ENCODE data around the gene DGKB. TPM values are rescaled to one million over a fixed set of nuclear protein-coding genes. Genes with fewer than 3 reads are reported as not detected.

The DGKB gene
- polyA plus RNA-seq, 2 of the 4 experiments (the other 2 are of a cell fraction), result 0.01 TPM; not detected in 1

DNA sequence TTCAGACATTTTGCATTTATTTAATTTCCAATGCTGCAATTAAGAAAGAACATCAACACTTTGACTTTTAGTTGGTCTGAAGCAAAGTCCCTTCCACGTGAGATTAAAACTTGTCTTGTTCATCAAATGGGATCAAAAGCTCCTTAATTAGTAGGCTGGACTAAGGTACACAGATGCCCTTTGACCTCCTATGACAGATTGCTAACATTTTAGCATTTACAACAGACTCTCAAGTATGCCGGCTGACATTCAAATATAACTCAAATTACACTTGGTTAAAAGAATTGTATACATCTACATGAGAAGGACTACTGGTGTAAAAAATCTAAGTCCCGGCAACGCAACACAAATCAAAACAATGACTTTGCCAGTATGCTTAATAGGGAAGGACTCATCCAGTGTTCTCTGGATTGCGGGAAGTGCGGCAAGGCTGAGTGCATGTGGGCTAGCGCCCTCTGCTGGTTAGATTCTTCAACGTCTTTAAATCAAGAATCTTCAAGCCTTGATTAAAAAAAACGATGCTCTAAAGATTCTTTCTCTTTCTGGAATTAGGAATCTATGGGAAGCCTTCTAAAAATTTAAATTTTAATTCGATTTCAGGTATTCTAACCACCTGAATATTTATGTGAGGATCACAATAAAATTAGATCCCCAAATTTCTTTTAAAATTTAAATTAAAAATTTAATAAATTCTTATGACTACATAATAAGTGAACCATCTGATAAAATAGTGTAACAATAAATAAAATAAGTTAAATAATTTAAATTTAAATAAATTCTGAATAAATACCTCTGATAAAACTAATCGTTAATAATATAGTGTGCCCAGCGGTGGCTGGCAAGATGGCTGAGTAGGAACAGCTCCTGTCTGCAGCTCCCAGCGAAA is 444.7 kb downstream of the DGKB start:
- H3K27ac ChIP-seq, result no peak overlapping the region
- WGBS (ENCODE audit: missing lambda C conversion rate), result 10% methylated on average over 13 of the region's 13 CpGs
- peak overlapping the region; percentile 42; the same call in 1 of the 3 replicates for H3K4me2 ChIP-seq
- no peaks in the 10 kb centered on the region for H3K9me3 ChIP-seq
- ChIA-PET POLR2A (no interaction called here), CTCF (interaction anchor here (0.6 to 1.5 kb wide), 10 partner anchors 8 to 1313 kb away, joined by 3 to 8 read pairs (median 3); no protein-coding TSS in a partner anchor)
- ATAC-seq (peak in 1 of 2 experiments; percentile 61; a peak in 2 of 6 replicates), DNase-seq (ENCODE audit: low read depth in 1 of 2, low spot score in 1 of 2) (peak; percentile 31 to 76), FAIRE-seq (no peak)
- H3K4me1 ChIP-seq, result no peaks in the 10 kb centered on the region
- TF ChIP-seq SMC3 (IDR thresholded peaks at IDR 0.05) (peak; percentile 71), FOXS1 (CRISPR knock-in tag; IDR thresholded peaks at IDR 0.05) (no peak), HOXB13 (CRISPR knock-in tag; IDR thresholded peaks at IDR 0.05; ENCODE audit: low read depth) (no peak), ZSCAN20 (CRISPR knock-in tag; IDR thresholded peaks at IDR 0.05) (no peak), JUNB (IDR thresholded peaks at IDR 0.05) (no peak), HDAC2 (IDR thresholded peaks at IDR 0.05) (no peak), RAD21 (conservative IDR thresholded peaks at IDR 0.05 in 1 of 2, IDR thresholded peaks at IDR 0.05 in 1 of 2) (peak; percentile 56 to 66), EP300 (IDR thresholded peaks at IDR 0.05) (no peak), ZC3H11A (IDR thresholded peaks at IDR 0.05) (no peak), FOSB (CRISPR knock-in tag; IDR thresholded peaks at IDR 0.05) (no peak), POLR2AphosphoS2 (conservative IDR thresholded peaks at IDR 0.05; ENCODE audit: low read length) (no peak)
- TF ChIP-seq, protein P1, sequence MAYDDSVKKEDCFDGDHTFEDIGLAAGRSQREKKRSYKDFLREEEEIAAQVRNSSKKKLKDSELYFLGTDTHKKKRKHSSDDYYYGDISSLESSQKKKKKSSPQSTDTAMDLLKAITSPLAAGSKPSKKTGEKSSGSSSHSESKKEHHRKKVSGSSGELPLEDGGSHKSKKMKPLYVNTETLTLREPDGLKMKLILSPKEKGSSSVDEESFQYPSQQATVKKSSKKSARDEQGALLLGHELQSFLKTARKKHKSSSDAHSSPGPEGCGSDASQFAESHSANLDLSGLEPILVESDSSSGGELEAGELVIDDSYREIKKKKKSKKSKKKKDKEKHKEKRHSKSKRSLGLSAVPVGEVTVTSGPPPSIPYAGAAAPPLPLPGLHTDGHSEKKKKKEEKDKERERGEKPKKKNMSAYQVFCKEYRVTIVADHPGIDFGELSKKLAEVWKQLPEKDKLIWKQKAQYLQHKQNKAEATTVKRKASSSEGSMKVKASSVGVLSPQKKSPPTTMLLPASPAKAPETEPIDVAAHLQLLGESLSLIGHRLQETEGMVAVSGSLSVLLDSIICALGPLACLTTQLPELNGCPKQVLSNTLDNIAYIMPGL (CRISPR knock-in tag; IDR thresholded peaks at IDR 0.05; ENCODE audit: borderline replicate concordance), result no peak
- TF ChIP-seq, protein P2, sequence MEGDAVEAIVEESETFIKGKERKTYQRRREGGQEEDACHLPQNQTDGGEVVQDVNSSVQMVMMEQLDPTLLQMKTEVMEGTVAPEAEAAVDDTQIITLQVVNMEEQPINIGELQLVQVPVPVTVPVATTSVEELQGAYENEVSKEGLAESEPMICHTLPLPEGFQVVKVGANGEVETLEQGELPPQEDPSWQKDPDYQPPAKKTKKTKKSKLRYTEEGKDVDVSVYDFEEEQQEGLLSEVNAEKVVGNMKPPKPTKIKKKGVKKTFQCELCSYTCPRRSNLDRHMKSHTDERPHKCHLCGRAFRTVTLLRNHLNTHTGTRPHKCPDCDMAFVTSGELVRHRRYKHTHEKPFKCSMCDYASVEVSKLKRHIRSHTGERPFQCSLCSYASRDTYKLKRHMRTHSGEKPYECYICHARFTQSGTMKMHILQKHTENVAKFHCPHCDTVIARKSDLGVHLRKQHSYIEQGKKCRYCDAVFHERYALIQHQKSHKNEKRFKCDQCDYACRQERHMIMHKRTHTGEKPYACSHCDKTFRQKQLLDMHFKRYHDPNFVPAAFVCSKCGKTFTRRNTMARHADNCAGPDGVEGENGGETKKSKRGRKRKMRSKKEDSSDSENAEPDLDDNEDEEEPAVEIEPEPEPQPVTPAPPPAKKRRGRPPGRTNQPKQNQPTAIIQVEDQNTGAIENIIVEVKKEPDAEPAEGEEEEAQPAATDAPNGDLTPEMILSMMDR (IDR thresholded peaks at IDR 0.05), result peak; percentile 65
- no peak overlapping the region for H3K4me3 ChIP-seq

DNA sequence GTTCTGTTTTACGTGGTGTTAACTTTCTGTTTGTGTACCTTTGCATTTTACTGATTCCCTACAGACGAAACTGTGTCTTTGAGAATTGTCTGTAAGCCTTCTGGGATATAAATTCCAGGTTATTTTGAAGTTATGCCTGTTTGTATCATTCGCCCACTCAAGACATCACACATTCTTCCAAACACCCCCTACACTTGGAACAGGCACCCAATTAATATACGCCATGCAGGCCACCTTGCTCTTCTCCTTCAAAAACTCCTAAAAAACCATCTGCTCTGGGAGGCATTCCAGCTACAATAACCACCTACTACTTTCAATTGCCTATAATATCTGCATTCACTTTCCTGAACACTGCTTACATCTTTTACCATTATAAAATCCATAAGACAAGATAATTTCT is 453.3 kb downstream of the DGKB start:
- Histone ChIP-seq H3K27ac (no peak overlapping the region), H3K4me1 (no peaks in the 10 kb centered on the region), H3K4me2 (no peak overlapping the region), H3K4me3 (no peak overlapping the region), H3K9me3 (no peaks in the 10 kb centered on the region)
- ChIA-PET CTCF (no interaction called here), POLR2A (no interaction called here)
- no peak for FAIRE-seq
- 9% methylated on average over 4 of the region's 4 CpGs for WGBS (ENCODE audit: missing lambda C conversion rate)
- no peak for DNase-seq (ENCODE audit: low read depth in 1 of 2, low spot score in 1 of 2)
- no peak for ATAC-seq
- TF ChIP-seq, protein P2 (IDR thresholded peaks at IDR 0.05), result no peak
- no peak for TF ChIP-seq RAD21 (conservative IDR thresholded peaks at IDR 0.05 in 1 of 2, IDR thresholded peaks at IDR 0.05 in 1 of 2)
- TF ChIP-seq, protein P1 (CRISPR knock-in tag; IDR thresholded peaks at IDR 0.05; ENCODE audit: borderline replicate concordance), result no peak
- no peak for TF ChIP-seq ZFP36 (IDR thresholded peaks at IDR 0.05; ENCODE audit: borderline replicate concordance, partially characterized antibody)
- TF ChIP-seq, protein P3, sequence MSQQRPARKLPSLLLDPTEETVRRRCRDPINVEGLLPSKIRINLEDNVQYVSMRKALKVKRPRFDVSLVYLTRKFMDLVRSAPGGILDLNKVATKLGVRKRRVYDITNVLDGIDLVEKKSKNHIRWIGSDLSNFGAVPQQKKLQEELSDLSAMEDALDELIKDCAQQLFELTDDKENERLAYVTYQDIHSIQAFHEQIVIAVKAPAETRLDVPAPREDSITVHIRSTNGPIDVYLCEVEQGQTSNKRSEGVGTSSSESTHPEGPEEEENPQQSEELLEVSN (IDR thresholded peaks at IDR 0.05; ENCODE audit: borderline replicate concordance, low read depth), result no peak
- TF ChIP-seq, protein P4, sequence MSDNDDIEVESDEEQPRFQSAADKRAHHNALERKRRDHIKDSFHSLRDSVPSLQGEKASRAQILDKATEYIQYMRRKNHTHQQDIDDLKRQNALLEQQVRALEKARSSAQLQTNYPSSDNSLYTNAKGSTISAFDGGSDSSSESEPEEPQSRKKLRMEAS (IDR thresholded peaks at IDR 0.05), result no peak
- TF ChIP-seq, protein P5, sequence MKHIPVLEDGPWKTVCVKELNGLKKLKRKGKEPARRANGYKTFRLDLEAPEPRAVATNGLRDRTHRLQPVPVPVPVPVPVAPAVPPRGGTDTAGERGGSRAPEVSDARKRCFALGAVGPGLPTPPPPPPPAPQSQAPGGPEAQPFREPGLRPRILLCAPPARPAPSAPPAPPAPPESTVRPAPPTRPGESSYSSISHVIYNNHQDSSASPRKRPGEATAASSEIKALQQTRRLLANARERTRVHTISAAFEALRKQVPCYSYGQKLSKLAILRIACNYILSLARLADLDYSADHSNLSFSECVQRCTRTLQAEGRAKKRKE (CRISPR knock-in tag; IDR thresholded peaks at IDR 0.05; ENCODE audit: low read depth), result no peak
- TF ChIP-seq MYC (IDR thresholded peaks at IDR 0.05; ENCODE audit: borderline replicate concordance, low read length), result no peak
- TF ChIP-seq NFE2L2 (conservative IDR thresholded peaks at IDR 0.05; ENCODE audit: low read length), result no peak
- TF ChIP-seq ESRRA (IDR thresholded peaks at IDR 0.05; ENCODE audit: borderline replicate concordance, low read length), result no peak
- TF ChIP-seq EP300 (IDR thresholded peaks at IDR 0.05), result no peak
- no peak for TF ChIP-seq NPAS2 (CRISPR knock-in tag; IDR thresholded peaks at IDR 0.05; ENCODE audit: borderline replicate concordance)
- no peak for TF ChIP-seq SREBF2 (IDR thresholded peaks at IDR 0.05)

Measured in A549 (cell line).